GM18861 (cell line): Measurements from ENCODE around the gene PPME1.
"Not testable (repeated sequence)": the region's sequence is repeated elsewhere in the genome, so short reads cannot be mapped to it uniquely, and the experiment has no call there.

Experiments used
- ATAC-seq: cut with Tn5 transposase; IDR thresholded peaks from one replicate; pipeline ENCODE4 v1.9.1; 2021; ENCODE audit not compliant: unreplicated experiment

Gene PPME1, protein sequence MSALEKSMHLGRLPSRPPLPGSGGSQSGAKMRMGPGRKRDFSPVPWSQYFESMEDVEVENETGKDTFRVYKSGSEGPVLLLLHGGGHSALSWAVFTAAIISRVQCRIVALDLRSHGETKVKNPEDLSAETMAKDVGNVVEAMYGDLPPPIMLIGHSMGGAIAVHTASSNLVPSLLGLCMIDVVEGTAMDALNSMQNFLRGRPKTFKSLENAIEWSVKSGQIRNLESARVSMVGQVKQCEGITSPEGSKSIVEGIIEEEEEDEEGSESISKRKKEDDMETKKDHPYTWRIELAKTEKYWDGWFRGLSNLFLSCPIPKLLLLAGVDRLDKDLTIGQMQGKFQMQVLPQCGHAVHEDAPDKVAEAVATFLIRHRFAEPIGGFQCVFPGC

DNA sequence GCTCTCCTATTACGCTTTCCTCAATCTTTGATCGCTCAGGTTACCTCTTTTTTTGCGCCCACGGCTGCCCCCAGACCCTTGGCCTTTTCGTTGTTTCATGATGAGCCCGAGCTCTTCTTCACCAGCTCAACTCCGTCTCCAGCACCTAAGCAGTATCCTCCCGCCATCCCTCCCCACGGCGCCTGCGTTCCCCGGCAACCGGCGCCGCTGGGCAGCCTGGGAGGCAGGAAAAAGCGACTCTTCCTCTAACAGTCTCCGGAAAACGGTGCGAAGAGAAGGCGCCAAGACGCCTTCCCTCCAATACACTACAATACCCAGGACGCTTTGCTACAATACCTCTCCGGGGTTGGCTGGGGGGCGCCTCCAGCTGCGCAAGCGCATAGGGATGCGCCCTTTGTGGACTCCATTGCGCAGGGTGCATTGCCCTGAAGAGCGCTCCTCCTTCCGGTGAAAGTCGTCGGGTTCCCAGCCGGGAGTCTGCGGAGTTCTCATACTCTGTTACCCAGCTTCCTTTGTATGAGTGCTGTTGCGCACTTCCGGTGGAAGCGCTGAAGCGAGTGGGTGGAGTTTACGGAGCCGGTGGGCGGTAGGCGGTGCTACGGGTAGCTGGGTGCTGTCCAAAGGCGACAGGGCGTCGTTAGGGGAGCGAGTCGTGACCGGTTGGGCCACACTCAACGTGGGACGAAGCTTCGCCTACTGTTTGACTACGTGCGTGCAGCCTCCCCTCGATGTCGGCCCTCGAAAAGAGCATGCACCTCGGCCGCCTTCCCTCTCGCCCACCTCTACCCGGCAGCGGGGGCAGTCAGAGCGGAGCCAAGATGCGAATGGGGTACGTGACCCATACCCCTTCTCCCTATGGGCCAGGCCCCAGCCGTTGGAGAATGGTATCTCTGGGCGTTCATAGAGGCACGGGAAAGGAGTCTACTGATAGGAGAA lies at the start of gene PPME1, which contains the start of gene C2CD3:
Gene PPME1, plus strand, starts transcription at position 596 of the 936 bp plus-strand sequence. Its CDS starts 133 bp downstream, at position 729.
Gene C2CD3, minus strand, starts transcription at position 309 of the 936 bp plus-strand sequence. Its CDS starts 210 bp downstream, at position 99.
- peak; percentile 93 for ATAC-seq

DNA sequence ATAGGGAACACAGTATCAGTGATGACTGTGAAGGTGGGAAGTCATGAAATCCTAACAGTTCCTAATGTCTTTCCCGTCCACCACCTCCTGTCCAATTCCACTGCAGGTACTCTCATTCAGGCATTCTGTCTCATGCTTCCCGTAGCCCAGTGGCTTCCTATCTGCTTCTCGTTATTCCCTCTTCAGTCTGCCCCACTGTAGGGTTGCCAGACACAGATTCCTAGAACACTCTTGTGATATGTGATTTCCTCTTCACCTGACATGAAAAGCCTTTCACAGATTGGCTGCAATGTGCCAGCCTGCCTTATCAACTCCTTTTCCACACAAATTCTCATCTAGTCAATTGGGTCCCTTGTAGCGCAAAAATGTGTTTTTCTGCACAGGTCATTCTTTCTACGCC lies 49.3 kb upstream of the PPME1 start:
- ATAC-seq: no peak

DNA sequence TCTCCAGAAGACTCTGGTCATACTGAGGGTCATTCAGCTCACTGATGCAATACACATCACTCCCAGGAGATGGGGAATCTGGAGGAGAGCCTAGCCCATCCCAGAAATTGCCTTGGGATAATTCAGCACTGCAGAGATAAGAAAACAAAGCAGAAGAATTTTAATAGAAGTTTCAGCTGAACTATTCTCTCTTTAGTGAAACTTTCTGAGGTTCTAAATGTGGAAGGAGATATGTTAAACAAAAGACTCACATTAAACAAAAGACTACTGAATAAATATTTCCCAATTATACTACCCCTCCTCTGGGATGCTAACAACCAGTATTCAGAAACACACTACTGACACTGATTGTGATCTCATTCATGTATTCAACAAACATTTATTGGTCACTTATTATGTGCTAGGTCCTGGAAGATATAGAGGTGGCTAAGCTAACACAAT lies 48.1 kb upstream of the PPME1 start:
- ATAC-seq: no peak

DNA sequence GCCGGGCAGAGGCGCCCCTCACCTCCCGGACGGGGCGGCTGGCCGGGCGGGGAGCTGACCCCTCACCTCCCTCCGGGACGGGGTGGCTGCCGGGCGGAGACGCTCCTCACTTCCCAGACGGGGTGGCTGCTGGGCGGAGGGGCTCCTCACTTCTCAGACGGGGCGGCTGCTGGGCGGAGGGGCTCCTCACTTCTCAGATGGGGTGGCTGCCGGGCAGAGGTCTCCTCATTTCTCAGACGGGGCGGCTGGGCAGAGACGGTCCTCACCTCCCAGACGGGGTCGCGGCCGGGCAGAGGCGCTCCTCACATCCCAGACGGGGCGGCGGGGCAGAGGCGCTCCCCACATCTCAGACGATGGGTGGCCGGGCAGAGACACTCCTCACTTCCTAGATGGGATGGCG lies 42.0 kb upstream of the PPME1 start:
- ATAC-seq: not testable (repeated sequence)

DNA sequence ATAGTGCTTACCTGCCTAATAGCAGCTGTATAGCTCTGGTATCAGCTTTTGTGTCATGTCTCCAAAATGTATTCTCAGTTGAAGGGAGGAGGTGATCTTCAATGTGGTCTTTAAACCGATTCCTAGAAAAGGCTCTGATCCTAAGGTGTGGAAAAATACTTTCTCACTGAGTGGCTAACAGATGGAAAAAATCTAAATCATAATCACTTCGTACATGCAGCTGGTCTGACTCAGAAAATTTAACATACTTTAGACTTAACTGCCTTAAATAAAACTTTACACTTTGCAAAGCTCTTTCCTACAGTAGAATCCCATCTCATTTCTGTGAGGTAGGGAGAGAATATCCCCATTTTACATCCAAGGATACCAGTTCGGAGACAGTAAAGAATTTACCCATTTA lies 38.3 kb upstream of the PPME1 start:
- ATAC-seq: no peak

DNA sequence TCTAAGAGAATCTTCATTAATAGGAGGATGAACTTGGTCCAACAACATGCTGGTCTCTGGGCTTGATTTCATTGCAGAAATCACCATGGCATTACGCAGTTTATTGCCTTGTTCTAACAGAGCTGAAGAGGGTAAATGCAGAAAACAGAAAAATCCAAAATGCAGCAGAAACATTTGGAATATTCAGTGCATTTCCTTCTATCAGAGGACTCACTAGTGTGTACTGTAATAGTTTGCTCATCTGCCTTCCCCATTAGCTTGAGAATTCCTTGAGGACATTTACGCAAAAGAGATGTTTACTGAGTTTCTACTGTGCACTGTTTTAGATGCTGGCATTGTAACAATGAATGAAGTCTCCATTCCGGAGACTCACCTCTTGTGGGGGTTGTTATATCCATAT lies 37.7 kb upstream of the PPME1 start:
- ATAC-seq: no peak

DNA sequence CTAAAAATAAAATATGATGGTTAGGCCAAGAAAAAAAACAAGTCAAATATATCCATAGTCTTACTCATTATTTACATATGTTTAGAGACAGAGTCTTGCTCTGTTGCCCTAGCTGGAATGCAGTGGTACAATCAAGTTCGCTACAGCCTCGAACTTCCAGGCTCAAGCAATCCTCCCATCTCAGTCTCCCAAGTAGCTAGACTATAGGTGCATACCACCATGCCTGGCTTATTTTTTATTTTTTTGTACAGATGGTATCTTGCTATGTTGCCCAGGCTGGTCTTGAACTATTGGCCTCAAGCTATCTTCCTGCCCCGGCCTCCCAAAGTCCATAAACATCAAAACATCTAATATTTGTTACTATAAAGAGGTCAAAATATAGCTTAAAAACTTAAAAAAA lies 36.4 kb upstream of the PPME1 start:
- ATAC-seq: no peak

DNA sequence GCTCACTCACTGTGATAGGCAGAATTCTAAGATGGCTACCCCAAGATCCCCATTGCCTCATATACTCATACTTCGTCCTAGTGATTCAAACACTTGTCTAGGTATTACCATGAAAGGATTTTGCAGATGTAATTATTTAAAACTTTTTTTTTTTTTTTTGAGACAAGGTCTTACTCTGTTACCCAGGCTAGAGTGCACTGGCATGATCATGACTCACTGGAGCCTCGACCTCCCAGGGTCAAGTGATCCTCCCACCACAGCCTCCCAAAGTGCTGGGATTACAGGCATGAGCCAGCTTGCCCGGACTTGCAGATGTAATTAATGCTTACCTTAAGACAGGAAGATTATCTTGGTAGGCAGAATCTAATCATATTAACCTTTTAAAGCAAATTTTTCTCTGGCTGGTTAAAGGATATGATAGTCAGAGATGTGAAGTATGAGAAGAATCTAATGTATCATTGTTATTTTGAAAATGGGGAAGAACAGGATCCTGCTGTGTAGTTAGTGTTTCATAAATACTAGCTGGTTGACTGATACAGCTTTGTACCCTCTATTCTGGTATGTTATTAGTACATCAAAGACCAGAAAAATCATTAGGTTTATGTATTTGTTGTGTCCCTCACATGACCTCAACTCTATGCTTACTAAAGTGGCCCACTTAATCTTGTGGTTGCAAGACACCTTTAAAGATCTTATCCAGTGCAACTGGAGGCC lies 35.8 kb upstream of the PPME1 start:
- ATAC-seq: no peak

DNA sequence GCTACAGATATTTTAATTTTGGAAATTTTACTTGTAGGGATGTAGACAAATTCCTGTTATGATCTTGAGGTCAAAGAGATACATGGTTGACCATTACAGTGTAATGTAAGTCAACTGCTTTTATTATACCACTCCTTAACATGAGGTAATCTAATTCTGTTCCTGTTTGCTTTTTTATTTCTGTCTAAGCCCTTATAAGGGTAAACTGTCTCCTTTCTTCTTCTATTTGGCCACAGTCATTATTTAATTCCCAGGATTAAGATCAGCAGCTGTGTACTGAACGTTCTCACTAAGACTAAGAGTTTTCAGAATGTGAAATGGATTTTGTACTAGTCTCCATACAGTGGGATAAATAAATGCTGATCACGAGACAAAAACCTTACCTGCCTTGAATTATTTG lies 33.1 kb upstream of the PPME1 start:
- no peak for ATAC-seq

DNA sequence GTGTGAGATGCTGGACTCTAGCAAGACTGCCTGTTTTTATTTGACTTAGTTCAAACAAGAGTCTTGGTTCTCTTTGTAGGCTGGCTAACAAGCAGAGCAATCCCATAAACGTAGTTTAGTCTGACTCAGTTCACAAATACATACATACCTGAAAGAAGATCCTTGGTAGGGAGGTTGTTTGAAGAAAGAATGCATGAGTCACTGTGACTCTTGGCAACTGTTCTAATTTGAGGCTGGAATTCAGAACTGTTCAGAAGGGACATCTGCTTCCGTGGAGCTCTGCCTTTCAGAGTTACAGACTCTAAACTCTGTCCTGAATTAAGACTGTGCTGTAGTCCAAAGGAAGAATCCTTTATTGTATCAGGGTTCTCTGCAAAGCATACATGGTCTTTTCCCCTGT lies 32.5 kb upstream of the PPME1 start:
- no peak for ATAC-seq

DNA sequence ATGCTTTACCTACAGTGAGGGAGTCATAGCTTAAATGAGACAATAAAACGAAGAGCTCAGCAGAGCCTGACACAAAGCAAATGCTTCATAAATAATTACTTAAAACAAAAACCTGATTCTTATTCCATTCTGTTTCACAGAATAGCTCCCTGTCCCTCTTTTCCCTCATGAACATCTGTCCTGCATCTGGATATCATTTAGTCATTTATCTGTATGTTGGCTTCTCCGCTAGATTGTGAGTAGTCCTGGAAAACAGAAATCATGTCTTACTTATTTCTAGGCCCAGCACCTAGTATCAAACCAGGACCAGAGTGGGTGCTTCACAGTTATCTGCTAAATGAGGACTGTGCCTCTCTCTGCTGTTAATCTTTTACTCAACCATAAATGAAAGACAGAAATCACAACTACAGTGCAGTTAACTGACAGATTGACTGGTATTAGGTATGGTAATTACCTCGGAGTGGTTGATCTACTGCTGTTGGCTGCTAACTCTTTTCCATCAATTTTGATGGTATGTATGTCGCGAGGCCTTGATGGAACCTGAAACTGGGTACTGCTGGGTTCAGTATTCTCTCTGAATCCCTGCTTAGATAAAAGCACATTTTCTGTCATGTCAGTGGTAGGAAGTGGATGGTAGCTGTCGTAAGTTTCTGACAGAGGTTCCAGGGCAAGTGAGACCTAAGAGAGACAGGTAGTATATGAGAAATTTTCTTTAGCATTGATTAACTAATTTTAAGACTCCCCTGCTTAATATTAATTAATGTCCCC lies 31.8 kb upstream of the PPME1 start:
- no peak for ATAC-seq

DNA sequence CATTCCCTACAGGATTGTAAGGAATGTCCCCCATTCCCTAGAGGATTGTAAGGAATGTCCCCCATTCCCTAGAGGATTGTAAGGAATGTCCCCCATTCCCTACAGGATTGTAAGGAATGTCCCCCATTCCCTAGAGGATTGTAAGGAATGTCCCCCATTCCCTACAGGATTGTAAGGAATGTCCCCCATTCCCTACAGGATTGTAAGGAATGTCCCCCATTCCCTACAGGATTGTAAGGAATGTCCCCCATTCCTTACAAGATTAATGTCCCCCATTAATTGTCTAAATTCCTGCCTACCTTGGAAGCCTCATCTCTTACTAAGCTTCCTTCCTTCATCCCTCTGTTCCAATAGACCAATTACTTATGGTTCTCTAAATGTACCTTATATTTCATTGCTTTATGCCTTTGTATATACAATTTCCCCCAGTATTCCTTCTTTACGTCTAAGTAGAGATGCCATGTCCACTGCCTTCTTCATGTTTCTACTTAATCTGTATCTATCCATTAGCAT lies 31.1 kb upstream of the PPME1 start:
- ATAC-seq: not testable (repeated sequence)

DNA sequence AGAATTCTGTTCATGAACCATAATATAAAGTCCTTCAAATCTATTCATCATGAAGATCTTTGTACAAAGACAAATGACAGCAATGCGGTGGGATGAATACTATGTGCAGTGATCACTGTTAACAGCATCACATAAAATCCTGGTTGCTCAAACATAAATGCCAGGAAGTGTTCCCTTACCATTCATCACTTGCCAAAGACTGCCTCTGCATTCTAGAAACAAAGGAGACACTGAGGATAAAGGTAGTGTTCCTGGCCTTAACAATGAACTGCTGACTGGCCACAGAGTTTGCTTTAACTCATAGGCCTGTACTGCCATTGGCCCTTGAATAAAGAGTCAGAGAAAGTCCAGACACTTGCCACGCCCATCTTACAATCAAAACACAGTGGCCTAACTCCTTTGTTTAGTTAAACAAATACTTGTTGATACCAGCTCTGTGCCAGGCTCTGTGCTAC lies 29.8 kb upstream of the PPME1 start:
- ATAC-seq: no peak

DNA sequence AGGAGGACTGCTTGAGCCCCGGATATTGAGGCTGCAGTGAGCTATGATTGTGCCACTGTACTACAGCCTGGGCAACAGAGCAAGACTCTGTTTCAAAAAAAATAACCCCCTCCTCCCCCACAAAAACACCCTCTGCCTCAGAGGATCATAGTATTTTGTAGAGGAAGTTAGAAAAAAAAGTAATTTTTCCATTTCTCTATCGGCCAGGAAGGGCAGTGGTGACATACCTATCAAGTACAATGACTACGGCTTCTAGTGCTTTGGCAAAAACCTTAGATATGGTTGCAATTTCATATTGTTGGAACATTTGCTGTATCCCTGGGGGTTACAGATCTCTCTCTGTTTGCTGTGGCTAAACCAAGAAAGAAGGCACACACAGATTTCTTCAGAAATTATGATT lies 29.2 kb upstream of the PPME1 start:
- ATAC-seq: no peak

DNA sequence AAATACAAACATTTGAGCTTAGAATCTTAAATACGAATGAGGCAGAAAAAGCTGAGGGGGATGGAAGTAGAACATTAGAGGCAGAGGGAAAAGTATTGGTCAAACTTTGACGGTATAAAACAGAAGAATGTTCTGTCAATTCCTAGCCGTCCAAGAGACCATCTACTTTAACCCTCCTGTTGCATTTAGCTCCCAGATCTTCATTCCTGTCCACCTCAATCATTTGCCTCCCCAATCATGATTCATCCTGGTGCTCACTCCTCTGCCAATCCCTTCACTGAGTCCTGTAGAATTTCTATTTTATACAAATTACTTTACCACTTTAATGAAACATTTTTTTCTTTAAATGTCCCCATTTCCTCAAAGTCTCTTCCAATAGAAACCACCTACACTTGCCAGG lies 28.5 kb upstream of the PPME1 start:
- no peak for ATAC-seq

DNA sequence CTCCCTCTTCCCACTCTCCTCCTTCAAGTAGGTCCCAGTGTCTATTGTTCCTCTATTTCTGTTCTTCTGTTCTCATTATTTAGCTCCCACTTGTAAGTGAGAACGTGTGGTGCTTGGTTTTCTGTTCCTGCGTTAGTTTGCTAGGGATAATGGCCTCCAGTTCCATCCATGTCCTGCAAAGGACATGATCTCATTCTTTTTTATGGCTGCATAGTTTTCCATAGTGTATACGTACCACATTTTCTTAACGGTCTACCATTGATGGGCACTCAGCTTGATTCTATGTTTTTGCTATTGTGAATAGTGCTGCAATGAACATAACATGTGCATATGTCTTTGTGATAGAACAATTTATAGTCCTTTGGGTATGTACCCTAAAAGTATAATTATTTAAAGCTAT lies 26.5 kb upstream of the PPME1 start:
- no peak for ATAC-seq

DNA sequence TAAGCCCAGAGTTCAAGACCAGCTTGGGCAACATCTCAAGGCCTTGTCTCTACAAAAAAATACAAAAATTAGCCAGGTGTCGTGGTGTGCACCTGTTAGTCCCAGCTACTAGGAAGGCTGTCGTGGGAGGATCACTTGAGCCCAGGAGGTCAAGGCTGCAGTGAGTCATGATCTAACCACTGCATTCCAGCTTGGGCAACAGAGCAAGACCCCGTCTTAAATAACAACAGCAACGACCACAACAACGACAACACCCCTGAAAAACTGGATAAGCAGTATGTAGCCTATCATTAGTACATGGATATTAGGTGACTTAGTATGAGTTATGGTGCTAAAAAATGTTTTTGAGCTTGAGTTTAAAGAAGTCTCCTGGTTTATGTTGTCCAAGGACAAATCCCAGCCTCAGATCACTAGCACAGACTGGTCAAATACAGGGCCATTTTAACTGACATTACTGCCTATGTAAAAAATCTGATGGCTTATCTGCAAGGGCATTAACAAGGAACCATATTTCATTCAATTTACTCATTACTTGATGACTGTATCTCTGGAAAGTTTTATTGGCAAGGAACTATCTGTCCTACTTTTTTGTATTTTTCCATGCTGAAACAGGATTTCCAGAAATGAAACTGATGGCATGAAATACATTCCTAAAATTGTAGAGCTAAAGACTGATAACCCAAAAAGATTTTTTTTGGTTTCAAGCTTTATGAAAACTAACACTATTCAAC lies 23.7 kb upstream of the PPME1 start:
- no peak for ATAC-seq

DNA sequence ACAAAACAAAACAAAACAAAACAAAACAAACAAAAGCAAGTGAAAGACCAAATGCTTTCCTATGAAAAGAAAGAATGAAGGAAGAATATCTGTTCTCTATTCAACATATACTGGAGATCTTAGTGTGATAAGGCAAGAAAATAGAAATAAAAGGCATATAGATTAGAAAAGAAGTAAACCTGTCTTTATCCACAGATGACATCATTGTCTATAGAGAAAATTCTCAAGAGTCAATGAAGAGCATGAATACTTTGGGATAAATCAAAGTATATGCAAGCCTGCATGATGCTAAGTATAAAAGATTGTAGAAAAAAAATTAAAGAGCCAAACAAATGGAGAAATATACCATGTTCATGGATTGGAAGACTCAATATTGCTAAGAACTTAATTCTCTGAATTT lies 17.9 kb upstream of the PPME1 start:
- no peak for ATAC-seq

DNA sequence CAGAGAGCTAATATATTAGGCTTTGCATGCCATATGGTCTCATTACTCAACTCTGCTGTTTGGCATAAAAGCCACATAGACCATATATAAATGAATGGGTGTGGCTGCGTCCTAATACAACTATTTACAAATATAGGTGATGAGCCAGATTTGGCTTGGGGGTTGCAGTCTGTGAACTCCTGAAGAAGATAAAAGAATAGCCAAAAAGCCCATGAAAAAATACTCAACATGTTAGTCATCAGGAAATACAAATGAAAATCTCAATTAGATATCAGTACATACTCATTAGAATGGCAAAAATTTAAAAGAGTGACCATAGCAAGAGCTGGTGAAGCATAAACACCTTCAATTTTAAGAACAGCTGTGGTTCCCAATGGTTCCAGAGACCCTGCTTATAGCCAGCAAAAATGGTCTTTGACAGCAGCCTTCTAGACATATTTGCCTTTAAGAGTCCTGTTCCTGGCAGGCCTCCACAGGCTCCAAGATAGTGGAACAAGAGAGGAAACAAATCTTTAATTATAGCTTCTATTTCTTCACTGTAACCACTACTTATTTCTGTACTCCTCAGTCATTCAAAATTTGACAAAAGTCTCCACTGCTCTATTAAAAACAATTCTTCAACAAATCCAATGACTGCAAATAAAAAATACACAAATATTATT lies 16.3 kb upstream of the PPME1 start:
- no peak for ATAC-seq
